Gastroesophageal sphincter (tissue), 4 donors: Measurements from ENCODE around the gene RBFOX2. TPM values are rescaled to one million over a fixed set of nuclear protein-coding genes. Genes with fewer than 3 reads are reported as not detected.

Experiments
- ATAC-seq: fragments of 150-250 bp; one replicate; pipeline ENCODE4 v1.9.1; 2016; ENCODE audit warnings: mild to moderate bottlenecking, moderate library complexity
- H3K27ac ChIP-seq, 4 donors: fragments of 200-600 bp; sonication (generic) in 3 of 4; 1 replicate in 3 of 4; 2 replicates in 1 of 4; pipeline ENCODE4 v1.5.1; 2016 to 2019
- H3K27me3 ChIP-seq: fragments of 200-600 bp; sonication (generic); one replicate; pipeline ENCODE4 v1.5.1; 2019
- H3K36me3 ChIP-seq, 2 donors: fragments of 200-600 bp; sonication (generic); one replicate each; pipeline ENCODE4 v1.5.1; 2019; ENCODE audit warnings: control low read depth in 1 of 2
- H3K4me1 ChIP-seq, 3 donors: fragments of 200-600 bp; sonication (generic); 1 replicate in 2 of 3; 2 replicates in 1 of 3; pipeline ENCODE4 v1.5.1; 2016 to 2019; ENCODE audit warnings: control low read depth in 2 of 3
- H3K4me3 ChIP-seq, 2 donors: fragments of 200-600 bp; sonication (generic); one replicate each; pipeline ENCODE4 v1.5.1; 2019; ENCODE audit warnings: mild to moderate bottlenecking in 1 of 2, moderate library complexity in 1 of 2
- H3K9me3 ChIP-seq, 3 donors: fragments of 200-600 bp; sonication (generic); one replicate each; pipeline ENCODE4 v1.5.1; 2017 to 2019; ENCODE audit warnings: control low read depth in 2 of 3
- CTCF ChIP-seq, 4 experiments: fragments of 200-600 bp in 2 of 4; fragments of 450-650 bp in 2 of 4; sonication (generic) in 1 of 4; IDR thresholded peaks; one replicate each; pipeline ENCODE4 v1.5.1; 2017 to 2019; ENCODE audit warnings: antibody characterized with exemption in 4 of 4, mild to moderate bottlenecking in 2 of 4, moderate library complexity in 2 of 4
- EP300 ChIP-seq: sonication (generic); formaldehyde crosslinking; IDR thresholded peaks from one replicate; pipeline ENCODE4 v1.6.1; 2017; ENCODE audit warnings: antibody characterized with exemption, mild to moderate bottlenecking
- POLR2A ChIP-seq, 2 donors: fragments of 450-650 bp; IDR thresholded peaks; one replicate each; pipeline ENCODE4 v1.6.1; 2017; ENCODE audit warnings: antibody characterized with exemption in 2 of 2, mild to moderate bottlenecking in 2 of 2, moderate library complexity in 1 of 2
- POLR2AphosphoS5 ChIP-seq: sonication (generic); formaldehyde crosslinking; IDR thresholded peaks from one replicate; pipeline ENCODE4 v1.6.1; 2017; ENCODE audit warnings: antibody characterized with exemption
- WGBS, 2 donors: methylation state at CpG; one replicate each; pipeline ENCODE4 v1.1.5; 2018; ENCODE audit warnings: low coverage in 1 of 2; 5-methylcytosine and 5-hydroxymethylcytosine counted together
- total RNA-seq, 4 donors: library from RNA; depleted of rRNA; stranded (reverse); fragments of >200 nt; gene quantifications; one replicate each; pipeline ENCODE4 v1.1.0, GENCODE V29; 2016

The RBFOX2 gene
- total RNA-seq, 4 donors from 2014 or later, result 120 to 197 (median 169) TPM

DNA sequence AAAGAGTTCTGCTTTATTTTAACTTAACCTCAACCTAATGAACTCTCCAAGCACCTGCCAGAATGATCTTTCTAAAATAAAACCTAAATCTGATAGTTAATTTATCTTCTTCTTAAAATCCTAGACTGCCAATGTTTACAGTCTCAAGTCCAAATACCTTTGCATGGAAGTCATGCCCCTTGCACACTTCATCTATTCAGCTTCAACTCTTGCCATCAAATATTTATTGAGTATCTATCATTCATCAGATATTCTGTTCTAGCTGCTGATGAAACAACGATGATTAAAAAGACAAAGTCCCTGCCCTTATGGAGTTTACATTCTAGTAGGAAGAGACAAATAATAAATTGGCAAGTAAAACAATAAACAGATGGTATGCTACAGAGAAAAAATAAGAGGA is 209.2 kb downstream of the RBFOX2 start:
- Histone ChIP-seq H3K9me3 (no peaks in the 10 kb centered on the region), H3K4me3 (no peak overlapping the region), H3K27me3 (no peaks in the 10 kb centered on the region), H3K27ac (no peak overlapping the region), H3K4me1 (peaks cover 6 to 88% (median 7%) of the 10 kb centered on the region in 3 donors), H3K36me3 (no peaks in the 10 kb centered on the region)
- ATAC-seq, result no peak
- TF ChIP-seq EP300, result no peak
- TF ChIP-seq CTCF (IDR thresholded peaks at IDR 0.05), result no peak
- no peak for TF ChIP-seq POLR2AphosphoS5
- TF ChIP-seq POLR2A (IDR thresholded peaks at IDR 0.05), result no peak
- 75% methylated on average over 1 of the region's 1 CpG; no CpG with 5 or more reads in 1 of the 2 donors for WGBS, 2 donors

GRCh38 chr22:35818897-35819296 is 209.7 kb downstream of the RBFOX2 start:
- Histone ChIP-seq H3K4me3 (no peak overlapping the region), H3K36me3 (no peaks in the 10 kb centered on the region), H3K4me1 (peaks cover 6 to 87% (median 7%) of the 10 kb centered on the region in 3 donors), H3K27ac (no peak overlapping the region), H3K9me3 (no peaks in the 10 kb centered on the region), H3K27me3 (no peaks in the 10 kb centered on the region)
- 17 to 50% methylated on average over 1 of the region's 1 CpG for WGBS, 2 donors
- ATAC-seq, result no peak
- TF ChIP-seq POLR2A (IDR thresholded peaks at IDR 0.05) (no peak), EP300 (no peak), CTCF (IDR thresholded peaks at IDR 0.05) (no peak), POLR2AphosphoS5 (no peak)

DNA sequence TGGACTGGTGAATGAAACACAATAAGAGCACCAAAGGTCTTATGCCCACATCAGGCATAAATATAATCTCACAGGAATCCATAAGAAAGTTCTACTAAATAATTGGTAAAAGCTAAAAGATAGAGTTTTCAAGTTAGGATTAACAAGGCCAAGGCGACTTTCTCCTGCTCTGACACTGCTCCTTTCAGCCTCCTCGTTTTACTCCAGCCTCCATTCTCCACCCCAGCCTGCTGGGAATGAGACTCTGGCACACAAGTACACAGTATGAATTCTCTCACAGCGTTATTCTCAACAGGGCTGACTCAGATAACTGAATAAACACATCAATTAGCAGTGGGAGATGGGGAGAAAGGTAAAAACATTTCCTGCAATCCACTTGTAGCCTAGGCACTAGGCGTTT is 216.0 kb downstream of the RBFOX2 start:
- peaks cover 3 to 30% (median 4%) of the 10 kb centered on the region in 3 donors for H3K4me1 ChIP-seq
- H3K9me3 ChIP-seq, result no peaks in the 10 kb centered on the region
- no peak overlapping the region for H3K27ac ChIP-seq
- WGBS, 2 donors, result 17 to 39% methylated on average over 1 to 4 of the region's 4 CpGs
- H3K4me3 ChIP-seq, result no peak overlapping the region
- ATAC-seq, result no peak
- H3K27me3 ChIP-seq, result no peaks in the 10 kb centered on the region
- peaks cover 3 to 20% of the 10 kb centered on the region in 2 donors for H3K36me3 ChIP-seq
- no peak for TF ChIP-seq EP300
- no peak for TF ChIP-seq POLR2AphosphoS5
- TF ChIP-seq POLR2A (IDR thresholded peaks at IDR 0.05), result no peak

DNA sequence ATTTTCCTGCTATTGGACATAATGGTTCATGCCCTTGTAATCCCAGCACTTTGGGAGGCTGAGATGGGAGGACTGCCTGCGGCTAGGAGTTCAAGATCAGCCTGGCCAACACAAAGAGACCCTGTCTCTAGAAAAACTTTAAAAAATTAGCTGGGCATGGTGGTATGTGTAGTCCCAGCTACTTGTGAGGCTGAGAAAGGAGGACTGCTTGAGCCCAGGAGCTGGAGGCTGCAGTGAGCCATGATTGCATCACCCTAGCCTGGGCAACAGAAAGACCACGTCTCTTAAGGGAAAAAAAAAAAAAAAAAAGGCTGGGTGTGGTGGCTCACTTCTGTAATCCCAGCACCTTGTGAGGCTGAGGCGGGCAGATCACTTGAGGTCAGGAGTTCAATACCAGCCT is 217.0 kb downstream of the RBFOX2 start:
- TF ChIP-seq CTCF (IDR thresholded peaks at IDR 0.05) (no peak), POLR2A (IDR thresholded peaks at IDR 0.05) (no peak), EP300 (no peak), POLR2AphosphoS5 (no peak)
- no peaks in the 10 kb centered on the region for H3K27me3 ChIP-seq
- ATAC-seq, result no peak
- no peak overlapping the region for H3K4me3 ChIP-seq
- 100% methylated on average over 2 of the region's 3 CpGs; no CpG with 5 or more reads in 1 of the 2 donors for WGBS, 2 donors
- H3K36me3 ChIP-seq, result peaks cover 3 to 20% of the 10 kb centered on the region in 2 donors
- H3K4me1 ChIP-seq, result peaks cover 0 to 21% (median 4%) of the 10 kb centered on the region in 3 donors
- no peak overlapping the region for H3K27ac ChIP-seq
- H3K9me3 ChIP-seq, result no peaks in the 10 kb centered on the region

DNA sequence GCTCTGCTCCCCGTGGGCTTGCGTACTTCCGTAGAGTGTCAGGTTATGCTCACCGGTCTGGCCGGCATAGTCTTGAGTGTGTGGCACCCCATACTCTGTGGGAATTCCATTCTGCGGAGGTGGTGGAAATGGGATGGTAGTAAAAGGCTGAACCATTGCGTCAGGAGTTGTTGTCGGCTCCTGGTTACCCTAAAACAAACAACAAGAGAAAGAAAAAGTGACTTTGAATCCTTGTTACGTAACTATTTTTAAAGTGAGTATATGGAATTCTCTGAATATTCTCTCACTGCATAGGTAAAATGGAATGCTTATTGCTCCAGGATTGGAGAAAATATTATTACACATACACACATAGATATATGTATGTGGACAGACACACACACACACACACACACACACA is 218.8 kb downstream of the RBFOX2 start:
- Histone ChIP-seq H3K4me1 (peaks cover 0 to 2% (median 0%) of the 10 kb centered on the region in 3 donors), H3K36me3 (peaks cover 3 to 20% of the 10 kb centered on the region in 2 donors), H3K27ac (no peak overlapping the region), H3K27me3 (no peaks in the 10 kb centered on the region), H3K9me3 (no peaks in the 10 kb centered on the region), H3K4me3 (no peak overlapping the region)
- no peak for ATAC-seq
- TF ChIP-seq EP300 (no peak), POLR2A (IDR thresholded peaks at IDR 0.05) (no peak), CTCF (IDR thresholded peaks at IDR 0.05) (no peak), POLR2AphosphoS5 (no peak)
- WGBS, 2 donors, result 78 to 79% methylated on average over 3 to 6 of the region's 9 CpGs
